HepG2 (cell line): ENCODE results near the gene GNG2. TPM values are rescaled to one million over a fixed set of nuclear protein-coding genes. Genes with fewer than 3 reads are reported as not detected.

Experiments
- CCDC6 ChIP-seq: sonication (generic); formaldehyde crosslinking; IDR thresholded peaks from 2 replicates; pipeline ENCODE4 v1.8.1; 2022; ENCODE audit warnings: mild to moderate bottlenecking, missing genetic modification reagents, moderate library complexity
- MEF2D ChIP-seq: sonication (generic); formaldehyde crosslinking; IDR thresholded peaks from 2 replicates; pipeline ENCODE4 v1.5.1; 2020; ENCODE audit warnings: mild to moderate bottlenecking, missing genetic modification reagents
- NFKB2 ChIP-seq: sonication (generic); formaldehyde crosslinking; IDR thresholded peaks from 2 replicates; pipeline ENCODE4 v1.4.0; 2020; ENCODE audit warnings: missing genetic modification reagents, borderline replicate concordance
- RBM39 ChIP-seq: fragments of 200-400 bp; formaldehyde crosslinking; IDR thresholded peaks from one replicate; pipeline ENCODE4 v1.6.1; 2018; ENCODE audit warnings: antibody characterized with exemption, mild to moderate bottlenecking, low read depth, low read length; ENCODE audit not compliant: poor library complexity, severe bottlenecking
- SMYD3 ChIP-seq: sonication (generic); formaldehyde crosslinking; IDR thresholded peaks from 2 replicates; pipeline ENCODE4 v1.8.1; 2023; ENCODE audit warnings: mild to moderate bottlenecking, missing genetic modification reagents
- SOX13 ChIP-seq, 3 experiments: fragments of 450-650 bp in 1 of 3; sonication (generic) in 1 of 3; formaldehyde crosslinking in 1 of 3; IDR thresholded peaks in 2 of 3; conservative IDR thresholded peaks in 1 of 3; 2 replicates each; pipeline versions ENCODE4 v1.5.0 to v1.6.1; 2016 to 2020; ENCODE audit warnings: antibody characterized with exemption in 1 of 3, mild to moderate bottlenecking in 1 of 3, missing compliant biosample characterization in 1 of 3, missing genetic modification reagents in 1 of 3, moderate library complexity in 1 of 3
- TAF15 ChIP-seq: fragments of 200-400 bp; formaldehyde crosslinking; IDR thresholded peaks from one replicate; pipeline ENCODE4 v1.6.1; 2018; ENCODE audit warnings: mild to moderate bottlenecking, low read depth, low read length; ENCODE audit not compliant: poor library complexity, severe bottlenecking
- polyA plus RNA-seq, 8 experiments: library from polyadenylated mRNA; depleted of rRNA in 3 of 8; stranded (reverse) in 7 of 8; unstranded in 1 of 8; fragments of >200 nt; fragmentation: Illumina TruSeq in 4 of 8; extraction: Trizol in 4 of 8; gene quantifications; 2 replicates each; pipeline versions ENCODE4 v1.2.1 to v1.2.3, GENCODE V29; 2011 to 2016; ENCODE audit warnings: low read depth in 4 of 8, missing spikeins in 1 of 8, mixed read lengths in 1 of 8; ENCODE audit not compliant: insufficient read depth in 1 of 8
- total RNA-seq, 5 experiments: library from RNA; depleted of rRNA; stranded (reverse); fragments of >200 nt; fragmentation: Illumina TruSeq; extraction: Trizol; gene quantifications; 2 replicates each; pipeline ENCODE4 v1.2.3, GENCODE V29; 2016; ENCODE audit warnings: low read depth in 1 of 5
- TF ChIP-seq, protein P1 (sequence below): sonication (generic); formaldehyde crosslinking; IDR thresholded peaks from 2 replicates; pipeline ENCODE4 v1.4.0; 2020; ENCODE audit warnings: missing genetic modification reagents, low read depth, mild to moderate bottlenecking, borderline replicate concordance
- TF ChIP-seq, protein P2 (sequence below): IDR thresholded peaks from 2 replicates; pipeline ENCODE4 v1.6.1; 2018; ENCODE audit warnings: missing genetic modification reagents, mild to moderate bottlenecking, missing compliant biosample characterization
- TF ChIP-seq, protein P3 (sequence below): IDR thresholded peaks from 2 replicates; pipeline ENCODE4 v1.6.1; 2012; ENCODE audit warnings: inconsistent platforms
- TF ChIP-seq, protein P4 (sequence below): sonication (generic); formaldehyde crosslinking; IDR thresholded peaks from 2 replicates; pipeline ENCODE4 v1.4.0; 2020; ENCODE audit warnings: missing genetic modification reagents, borderline replicate concordance

Gene GNG2
- total and polyA plus RNA-seq, 2 of the 13 experiments (the other 11 are each of a cell fraction or from before 2014, with no cell fraction given): not detected

DNA sequence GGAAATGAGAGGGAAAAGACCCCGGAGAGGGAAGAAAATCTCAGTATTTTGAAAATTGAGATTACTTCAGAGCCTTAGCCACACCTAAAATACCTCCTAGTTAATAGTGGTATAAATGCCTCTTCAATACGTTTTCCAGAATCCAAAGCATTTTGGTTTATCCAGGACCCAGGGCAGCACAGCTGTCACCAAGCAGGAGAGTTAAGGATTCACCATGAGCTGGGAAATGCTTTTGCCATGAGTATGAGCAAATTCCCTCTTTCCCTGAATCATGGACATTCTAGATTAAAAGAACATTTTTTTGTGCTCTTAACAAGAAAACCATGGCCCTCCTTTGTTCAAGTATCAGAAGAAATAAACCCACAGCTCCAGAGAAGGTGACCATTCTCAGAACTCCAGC lies 107.1 kb downstream of the GNG2 start (continued):
- TF ChIP-seq, protein P1, sequence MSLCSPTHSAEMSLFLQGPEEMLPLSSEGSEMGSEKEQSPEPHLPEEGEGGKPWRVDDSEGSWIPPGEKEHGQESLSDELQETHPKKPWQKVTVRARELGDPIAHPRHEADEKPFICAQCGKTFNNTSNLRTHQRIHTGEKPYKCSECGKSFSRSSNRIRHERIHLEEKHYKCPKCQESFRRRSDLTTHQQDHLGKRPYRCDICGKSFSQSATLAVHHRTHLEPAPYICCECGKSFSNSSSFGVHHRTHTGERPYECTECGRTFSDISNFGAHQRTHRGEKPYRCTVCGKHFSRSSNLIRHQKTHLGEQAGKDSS (CRISPR knock-in tag): no peak
- TF ChIP-seq SMYD3 (CRISPR knock-in tag) (no peak), CCDC6 (CRISPR knock-in tag) (no peak), RBM39 (no peak), MEF2D (no peak), SOX13 (IDR thresholded peaks at IDR 0.05) (no peak), SOX13 (CRISPR knock-in tag; conservative IDR thresholded peaks at IDR 0.05 in 1 of 2, IDR thresholded peaks at IDR 0.05 in 1 of 2) (no peak), TAF15 (no peak), NFKB2 (CRISPR knock-in tag) (no peak)
- TF ChIP-seq, protein P2, sequence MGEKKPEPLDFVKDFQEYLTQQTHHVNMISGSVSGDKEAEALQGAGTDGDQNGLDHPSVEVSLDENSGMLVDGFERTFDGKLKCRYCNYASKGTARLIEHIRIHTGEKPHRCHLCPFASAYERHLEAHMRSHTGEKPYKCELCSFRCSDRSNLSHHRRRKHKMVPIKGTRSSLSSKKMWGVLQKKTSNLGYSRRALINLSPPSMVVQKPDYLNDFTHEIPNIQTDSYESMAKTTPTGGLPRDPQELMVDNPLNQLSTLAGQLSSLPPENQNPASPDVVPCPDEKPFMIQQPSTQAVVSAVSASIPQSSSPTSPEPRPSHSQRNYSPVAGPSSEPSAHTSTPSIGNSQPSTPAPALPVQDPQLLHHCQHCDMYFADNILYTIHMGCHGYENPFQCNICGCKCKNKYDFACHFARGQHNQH: no peak
- TF ChIP-seq, protein P3, sequence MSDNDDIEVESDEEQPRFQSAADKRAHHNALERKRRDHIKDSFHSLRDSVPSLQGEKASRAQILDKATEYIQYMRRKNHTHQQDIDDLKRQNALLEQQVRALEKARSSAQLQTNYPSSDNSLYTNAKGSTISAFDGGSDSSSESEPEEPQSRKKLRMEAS: no peak
- TF ChIP-seq, protein P4, sequence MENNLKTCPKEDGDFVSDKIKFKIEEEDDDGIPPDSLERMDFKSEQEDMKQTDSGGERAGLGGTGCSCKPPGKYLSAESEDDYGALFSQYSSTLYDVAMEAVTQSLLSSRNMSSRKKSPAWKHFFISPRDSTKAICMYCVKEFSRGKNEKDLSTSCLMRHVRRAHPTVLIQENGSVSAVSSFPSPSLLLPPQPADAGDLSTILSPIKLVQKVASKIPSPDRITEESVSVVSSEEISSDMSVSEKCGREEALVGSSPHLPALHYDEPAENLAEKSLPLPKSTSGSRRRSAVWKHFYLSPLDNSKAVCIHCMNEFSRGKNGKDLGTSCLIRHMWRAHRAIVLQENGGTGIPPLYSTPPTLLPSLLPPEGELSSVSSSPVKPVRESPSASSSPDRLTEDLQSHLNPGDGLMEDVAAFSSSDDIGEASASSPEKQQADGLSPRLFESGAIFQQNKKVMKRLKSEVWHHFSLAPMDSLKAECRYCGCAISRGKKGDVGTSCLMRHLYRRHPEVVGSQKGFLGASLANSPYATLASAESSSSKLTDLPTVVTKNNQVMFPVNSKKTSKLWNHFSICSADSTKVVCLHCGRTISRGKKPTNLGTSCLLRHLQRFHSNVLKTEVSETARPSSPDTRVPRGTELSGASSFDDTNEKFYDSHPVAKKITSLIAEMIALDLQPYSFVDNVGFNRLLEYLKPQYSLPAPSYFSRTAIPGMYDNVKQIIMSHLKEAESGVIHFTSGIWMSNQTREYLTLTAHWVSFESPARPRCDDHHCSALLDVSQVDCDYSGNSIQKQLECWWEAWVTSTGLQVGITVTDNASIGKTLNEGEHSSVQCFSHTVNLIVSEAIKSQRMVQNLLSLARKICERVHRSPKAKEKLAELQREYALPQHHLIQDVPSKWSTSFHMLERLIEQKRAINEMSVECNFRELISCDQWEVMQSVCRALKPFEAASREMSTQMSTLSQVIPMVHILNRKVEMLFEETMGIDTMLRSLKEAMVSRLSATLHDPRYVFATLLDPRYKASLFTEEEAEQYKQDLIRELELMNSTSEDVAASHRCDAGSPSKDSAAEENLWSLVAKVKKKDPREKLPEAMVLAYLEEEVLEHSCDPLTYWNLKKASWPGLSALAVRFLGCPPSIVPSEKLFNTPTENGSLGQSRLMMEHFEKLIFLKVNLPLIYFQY: no peak
